Progenitor cell of endocrine pancreas (in vitro differentiated cells): ENCODE measurements around the gene B4GALT4. TPM values are rescaled to one million over a fixed set of nuclear protein-coding genes. Genes with fewer than 3 reads are reported as not detected.
A peak's percentile ranks its signal among the peaks of the same experiment; 100 is the strongest.

Experiments
- DNase-seq: peaks from one replicate; pipeline ENCODE4 v3.0.0; 2021; ENCODE audit warnings: low spot score; ENCODE audit not compliant: unreplicated experiment
- H3K27ac Mint-ChIP-seq: 2 replicates; pipeline ENCODE4 v1.8.0; 2021; ENCODE audit warnings: mild to moderate bottlenecking, moderate library complexity, mixed read lengths
- H3K27me3 Mint-ChIP-seq: 2 replicates; pipeline ENCODE4 v1.8.0; 2021; ENCODE audit warnings: mixed read lengths
- H3K36me3 Mint-ChIP-seq: 2 replicates; pipeline ENCODE4 v1.8.0; 2022; ENCODE audit warnings: mixed read lengths; ENCODE audit not compliant: insufficient read depth
- H3K4me1 Mint-ChIP-seq: 2 replicates; pipeline ENCODE4 v1.8.0; 2021; ENCODE audit warnings: low read depth, mixed read lengths
- H3K4me3 Mint-ChIP-seq: 2 replicates; pipeline ENCODE4 v1.8.0; 2021; ENCODE audit warnings: low read depth, mild to moderate bottlenecking, moderate library complexity, mixed read lengths
- H3K9me3 Mint-ChIP-seq: 2 replicates; pipeline ENCODE4 v1.8.0; 2021; ENCODE audit warnings: low read depth, mixed read lengths
- total RNA-seq: library from RNA; stranded (reverse); gene quantifications from 2 replicates; pipeline ENCODE4 v1.2.1, GENCODE V29; 2021
- TF ChIP-seq, protein P1 (sequence below): fragments of 200-600 bp; sonication (generic); IDR thresholded peaks from one replicate; pipeline ENCODE4 v1.5.0; 2021; ENCODE audit warnings: antibody characterized with exemption, mild to moderate bottlenecking; ENCODE audit not compliant: unreplicated experiment

The B4GALT4 gene
- total RNA-seq, 1 donor from 2014 or later, result 49.0 TPM

DNA sequence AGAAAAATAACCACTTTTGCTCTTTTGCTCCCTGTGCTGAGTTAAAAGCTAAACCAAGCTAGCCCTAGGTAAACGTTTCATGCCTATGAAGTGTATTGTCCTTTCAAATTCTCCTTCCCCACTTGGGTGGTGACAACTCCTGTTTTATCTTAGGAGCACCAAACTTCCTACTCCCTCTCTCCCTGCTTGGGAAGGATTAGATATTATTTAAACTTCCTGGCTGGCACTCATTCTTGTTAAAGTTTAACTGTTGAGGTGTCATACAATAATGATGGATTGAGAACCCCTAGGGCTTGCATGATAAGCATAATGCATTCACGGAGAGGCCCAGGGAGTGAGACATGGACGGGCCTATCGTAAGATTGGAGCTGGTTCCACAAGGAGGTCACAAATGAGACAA is 29.5 kb downstream of the B4GALT4 start:
- peaks cover 37% of the 10 kb centered on the region for H3K36me3 Mint-ChIP-seq
- DNase-seq, result no peak
- no peaks in the 10 kb centered on the region for H3K27me3 Mint-ChIP-seq
- peak overlapping the region; percentile 5 for H3K4me3 Mint-ChIP-seq
- H3K27ac Mint-ChIP-seq, result peak overlapping the region; percentile 83
- no peaks in the 10 kb centered on the region for H3K9me3 Mint-ChIP-seq
- TF ChIP-seq, protein P1, sequence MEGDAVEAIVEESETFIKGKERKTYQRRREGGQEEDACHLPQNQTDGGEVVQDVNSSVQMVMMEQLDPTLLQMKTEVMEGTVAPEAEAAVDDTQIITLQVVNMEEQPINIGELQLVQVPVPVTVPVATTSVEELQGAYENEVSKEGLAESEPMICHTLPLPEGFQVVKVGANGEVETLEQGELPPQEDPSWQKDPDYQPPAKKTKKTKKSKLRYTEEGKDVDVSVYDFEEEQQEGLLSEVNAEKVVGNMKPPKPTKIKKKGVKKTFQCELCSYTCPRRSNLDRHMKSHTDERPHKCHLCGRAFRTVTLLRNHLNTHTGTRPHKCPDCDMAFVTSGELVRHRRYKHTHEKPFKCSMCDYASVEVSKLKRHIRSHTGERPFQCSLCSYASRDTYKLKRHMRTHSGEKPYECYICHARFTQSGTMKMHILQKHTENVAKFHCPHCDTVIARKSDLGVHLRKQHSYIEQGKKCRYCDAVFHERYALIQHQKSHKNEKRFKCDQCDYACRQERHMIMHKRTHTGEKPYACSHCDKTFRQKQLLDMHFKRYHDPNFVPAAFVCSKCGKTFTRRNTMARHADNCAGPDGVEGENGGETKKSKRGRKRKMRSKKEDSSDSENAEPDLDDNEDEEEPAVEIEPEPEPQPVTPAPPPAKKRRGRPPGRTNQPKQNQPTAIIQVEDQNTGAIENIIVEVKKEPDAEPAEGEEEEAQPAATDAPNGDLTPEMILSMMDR, result no peak
- peaks cover 52% of the 10 kb centered on the region for H3K4me1 Mint-ChIP-seq

- TF ChIP-seq, protein P1, result no peak
- Mint-ChIP-seq H3K27ac (no peak overlapping the region), H3K36me3 (peaks cover 18% of the 10 kb centered on the region), H3K4me1 (peaks cover 59% of the 10 kb centered on the region), H3K27me3 (no peaks in the 10 kb centered on the region), H3K9me3 (peaks cover 3% of the 10 kb centered on the region), H3K4me3 (no peak overlapping the region)
- DNase-seq, result no peak
Observed at GRCh38 chr3:119207512-119207875, 33.2 kb downstream of the B4GALT4 start.

DNA sequence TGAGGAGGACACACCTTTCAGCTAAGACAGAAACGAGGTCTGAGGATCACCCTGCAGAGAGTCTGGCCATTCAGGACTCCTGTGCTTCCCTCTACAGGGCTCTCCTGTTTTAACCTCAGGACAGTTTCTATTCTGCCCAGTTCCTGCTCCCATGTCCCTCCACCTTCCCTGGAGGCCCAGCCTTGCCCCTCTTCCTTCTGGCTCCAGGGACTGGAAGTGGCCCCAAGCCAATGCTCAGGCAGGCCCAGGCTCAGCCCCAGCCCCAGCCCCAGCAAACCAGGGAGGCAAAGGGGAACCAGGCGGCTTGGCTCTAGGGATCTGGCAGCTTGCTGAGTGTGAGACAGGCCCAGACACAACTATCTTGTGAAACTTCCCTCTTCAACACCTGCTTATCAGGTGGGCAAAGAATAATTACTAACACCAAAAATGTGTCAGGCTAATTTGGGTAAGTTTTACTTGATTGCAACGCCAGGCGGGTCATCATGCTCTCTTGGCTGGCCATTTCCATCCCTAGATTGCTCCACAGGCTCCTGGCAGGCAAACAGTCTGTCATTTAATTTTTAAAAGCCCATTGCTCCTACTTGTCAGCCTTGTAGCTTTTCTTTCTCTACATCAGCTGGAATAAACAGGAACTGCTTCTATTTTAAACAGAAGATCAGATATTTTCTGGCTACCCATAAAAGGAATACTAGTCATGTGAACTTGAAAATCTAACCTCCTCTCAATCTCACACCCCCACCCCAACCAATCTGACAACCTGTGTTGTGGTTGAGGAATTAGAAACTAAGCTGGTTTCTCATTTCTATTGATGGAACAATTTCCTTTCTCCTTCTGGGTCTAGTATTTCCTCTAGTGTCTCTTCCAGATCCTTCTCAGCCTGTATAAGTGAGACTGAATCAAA is 33.8 kb downstream of the B4GALT4 start:
- peaks cover 18% of the 10 kb centered on the region for H3K36me3 Mint-ChIP-seq
- H3K4me1 Mint-ChIP-seq, result peaks cover 54% of the 10 kb centered on the region
- DNase-seq, result no peak
- H3K27ac Mint-ChIP-seq, result no peak overlapping the region
- H3K4me3 Mint-ChIP-seq, result no peak overlapping the region
- TF ChIP-seq, protein P1, result no peak
- peaks cover 3% of the 10 kb centered on the region for H3K9me3 Mint-ChIP-seq
- no peaks in the 10 kb centered on the region for H3K27me3 Mint-ChIP-seq

DNA sequence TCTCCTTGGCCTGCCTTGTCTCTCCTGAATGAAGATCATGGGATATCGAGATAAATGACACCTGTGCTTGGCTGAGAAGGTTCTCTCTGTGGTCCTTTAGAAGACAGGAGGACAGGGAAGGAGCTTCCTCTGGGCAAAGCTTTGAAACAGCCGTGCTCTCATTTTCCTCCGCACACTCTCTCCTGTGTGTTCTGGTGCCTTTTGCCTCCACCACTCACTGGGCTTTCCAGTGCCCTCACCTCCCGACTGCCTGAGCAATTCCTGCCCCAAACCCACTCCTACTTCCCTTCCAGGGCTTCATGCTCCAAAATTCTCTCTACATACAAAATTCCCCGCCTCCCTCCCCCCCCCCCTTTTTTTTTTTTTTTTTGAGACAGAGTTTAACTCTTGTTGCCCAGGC is 35.0 kb downstream of the B4GALT4 start:
- Mint-ChIP-seq H3K9me3 (peaks cover 6% of the 10 kb centered on the region), H3K4me3 (no peak overlapping the region), H3K27ac (no peak overlapping the region), H3K4me1 (peaks cover 47% of the 10 kb centered on the region), H3K36me3 (peaks cover 18% of the 10 kb centered on the region), H3K27me3 (no peaks in the 10 kb centered on the region)
- no peak for DNase-seq
- TF ChIP-seq, protein P1, result no peak

- Mint-ChIP-seq H3K4me3 (no peak overlapping the region), H3K4me1 (peaks cover 43% of the 10 kb centered on the region), H3K9me3 (peaks cover 6% of the 10 kb centered on the region), H3K36me3 (peaks cover 18% of the 10 kb centered on the region), H3K27me3 (no peaks in the 10 kb centered on the region), H3K27ac (peak overlapping the region; percentile 86)
- DNase-seq, result no peak
- TF ChIP-seq, protein P1, result no peak
Observed at GRCh38 chr3:119205209-119205608, 35.5 kb downstream of the B4GALT4 start.
